B cell (primary cell): ENCODE data around the gene PIGBOS1.

Experiments
- CTCF ChIP-seq: fragments of 200-600 bp; IDR thresholded peaks from one replicate; pipeline ENCODE4 v1.8.0; 2022; ENCODE audit warnings: antibody characterized with exemption, mild to moderate bottlenecking
- EZH2 ChIP-seq: IDR thresholded peaks from 2 replicates; pipeline ENCODE4 v1.6.1; 2012; ENCODE audit warnings: borderline replicate concordance, low read depth, mild to moderate bottlenecking, moderate library complexity, low read length; ENCODE audit not compliant: insufficient read depth, poor library complexity, severe bottlenecking

- TF ChIP-seq CTCF (no peak), EZH2 (no peak)
These were observed 24.2 kb upstream of the PIGBOS1 start for GRCh38 chr15:55343168-55343567.
